Non-pigmented ciliary epithelial cell (primary cell): ENCODE results near the gene MACROH2A1.
A peak's percentile ranks its signal among the peaks of the same experiment; 100 is the strongest.

ENCODE experiments used
- DNase-seq: peaks from one replicate; pipeline ENCODE4 v3.0.0-alpha.2; 2010; ENCODE audit warnings: low read depth

Gene MACROH2A1

DNA sequence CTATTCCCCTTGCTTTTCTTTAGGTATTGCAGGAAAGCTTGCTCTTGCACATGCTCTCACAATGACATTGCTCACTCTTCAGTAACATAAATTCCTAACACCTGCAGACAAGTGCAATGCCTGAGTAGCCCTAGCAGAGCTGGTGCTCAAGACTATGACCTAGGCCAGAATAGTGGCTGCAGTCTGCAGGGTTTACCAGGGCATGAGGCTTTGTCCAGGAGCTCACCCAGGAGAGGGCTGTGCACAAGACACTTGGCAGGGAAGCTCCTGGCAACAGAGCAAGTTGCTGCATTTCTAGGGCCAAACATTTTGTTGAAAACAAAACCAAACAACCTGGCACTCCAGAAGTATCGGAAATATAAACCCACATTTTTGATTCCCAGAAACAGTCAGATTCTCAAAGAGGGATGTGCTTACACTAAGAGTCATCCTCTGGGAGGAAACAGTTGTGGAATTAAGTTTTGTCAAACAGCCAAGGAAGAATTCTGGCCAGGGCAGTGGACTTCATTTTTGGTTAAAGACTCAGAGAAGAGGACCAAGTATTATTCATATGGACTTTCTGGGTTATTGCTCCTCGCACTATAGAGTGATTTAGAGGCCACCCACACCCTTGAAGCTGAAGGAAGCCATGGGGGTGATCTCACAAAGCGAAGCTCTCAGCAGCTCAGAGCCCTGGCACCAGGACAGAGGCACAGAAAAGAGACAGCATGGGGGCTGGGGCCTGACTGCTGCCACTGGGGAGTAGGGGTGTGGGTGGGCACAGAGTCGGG lies 44.9 kb downstream of the MACROH2A1 start:
- peak; percentile 65 for DNase-seq

DNA sequence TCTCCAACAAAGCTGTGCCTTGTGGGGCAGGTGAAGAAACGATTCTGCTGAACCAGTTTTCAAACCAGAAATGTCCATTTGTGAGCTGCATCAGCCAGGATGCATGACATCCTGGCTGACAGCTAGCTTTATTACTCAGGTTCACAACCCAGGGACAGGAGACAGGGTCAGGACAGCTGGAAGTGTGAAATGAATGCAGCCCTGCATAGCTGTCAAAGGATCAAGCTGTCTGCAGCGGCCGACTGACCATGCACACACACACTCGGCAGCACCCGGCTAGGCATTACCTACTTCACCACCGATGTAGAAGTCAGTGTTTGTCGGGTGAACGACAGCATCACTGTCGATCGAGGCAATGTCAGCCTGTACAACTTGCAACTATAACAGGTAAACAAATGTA lies 48.5 kb downstream of the MACROH2A1 start:
- no peak for DNase-seq

DNA sequence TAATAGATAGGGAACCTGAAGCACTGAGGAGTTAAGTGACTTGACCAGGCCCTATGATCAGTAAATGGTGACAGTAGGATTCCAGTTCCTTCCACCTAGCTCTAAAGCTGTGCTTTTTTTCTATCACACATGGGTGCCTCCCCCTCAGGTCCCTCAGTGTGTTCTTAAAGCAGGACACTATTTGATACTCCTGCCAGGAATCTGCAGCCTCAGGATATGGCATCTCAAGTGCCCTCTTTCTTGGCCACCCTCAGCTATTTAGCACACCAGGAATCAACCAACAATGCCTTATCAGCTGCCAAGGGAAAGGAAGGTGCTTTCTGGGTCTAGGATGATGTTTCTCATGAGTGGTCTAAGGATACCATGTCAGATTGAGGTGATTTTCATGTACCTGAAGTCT lies 49.1 kb downstream of the MACROH2A1 start:
- no peak for DNase-seq

DNA sequence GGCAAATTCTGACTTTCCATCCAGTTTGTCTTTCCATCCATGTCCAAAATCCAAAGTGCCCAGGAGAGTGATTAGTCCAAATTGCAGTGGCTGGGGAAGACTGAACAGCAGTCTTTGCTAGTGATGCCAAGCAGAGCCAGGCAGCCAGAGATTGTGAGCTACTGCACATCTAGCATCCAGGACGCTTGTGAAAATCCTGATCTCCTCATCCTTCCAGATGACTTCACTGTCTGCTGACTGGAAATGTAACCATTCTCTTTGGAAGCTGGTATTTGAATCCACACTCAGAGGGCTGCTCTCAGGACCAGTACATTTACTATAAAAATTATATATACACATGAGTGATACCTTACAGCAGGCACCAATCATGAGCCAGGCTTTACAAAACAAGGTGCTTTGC lies 49.6 kb downstream of the MACROH2A1 start:
- no peak for DNase-seq

DNA sequence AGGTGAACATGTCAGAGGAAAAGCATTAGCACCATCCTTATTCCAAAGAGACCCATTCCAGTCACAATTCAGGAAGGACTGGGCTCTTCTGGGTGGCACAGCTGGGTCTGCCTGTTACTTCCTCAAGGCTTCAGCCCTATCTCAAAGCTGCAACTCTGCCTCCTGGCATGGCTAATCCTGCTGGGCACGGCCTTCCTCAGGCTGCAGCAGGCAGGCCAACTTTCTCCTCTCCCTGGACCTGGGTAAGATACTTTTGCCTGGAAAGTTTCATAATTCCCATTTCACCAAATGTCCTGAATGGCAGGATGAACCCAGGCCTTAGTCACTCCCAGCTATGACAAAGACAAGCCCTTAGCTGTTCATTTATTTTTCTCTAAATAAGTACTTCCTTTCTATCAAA lies 50.1 kb downstream of the MACROH2A1 start:
- no peak for DNase-seq

DNA sequence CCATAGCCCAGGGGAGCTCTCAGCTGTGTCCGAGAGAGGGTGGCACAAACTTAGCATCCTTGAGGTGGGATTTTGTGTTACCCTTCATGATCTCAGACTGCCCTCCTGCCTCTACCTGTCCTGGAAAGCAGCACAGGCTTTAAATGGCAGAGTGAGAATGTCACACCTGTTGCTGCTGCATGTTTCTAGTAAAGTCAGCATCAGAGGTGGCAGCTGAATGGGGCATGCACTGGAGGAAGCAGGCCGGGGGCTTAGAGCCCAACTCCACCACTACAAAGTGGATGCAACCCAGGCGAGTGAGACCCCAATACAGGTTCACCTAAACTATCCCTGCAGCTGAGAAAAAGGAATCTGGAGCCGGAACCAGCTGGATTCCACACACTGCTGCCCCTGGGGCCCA lies 51.6 kb downstream of the MACROH2A1 start:
- no peak for DNase-seq

DNA sequence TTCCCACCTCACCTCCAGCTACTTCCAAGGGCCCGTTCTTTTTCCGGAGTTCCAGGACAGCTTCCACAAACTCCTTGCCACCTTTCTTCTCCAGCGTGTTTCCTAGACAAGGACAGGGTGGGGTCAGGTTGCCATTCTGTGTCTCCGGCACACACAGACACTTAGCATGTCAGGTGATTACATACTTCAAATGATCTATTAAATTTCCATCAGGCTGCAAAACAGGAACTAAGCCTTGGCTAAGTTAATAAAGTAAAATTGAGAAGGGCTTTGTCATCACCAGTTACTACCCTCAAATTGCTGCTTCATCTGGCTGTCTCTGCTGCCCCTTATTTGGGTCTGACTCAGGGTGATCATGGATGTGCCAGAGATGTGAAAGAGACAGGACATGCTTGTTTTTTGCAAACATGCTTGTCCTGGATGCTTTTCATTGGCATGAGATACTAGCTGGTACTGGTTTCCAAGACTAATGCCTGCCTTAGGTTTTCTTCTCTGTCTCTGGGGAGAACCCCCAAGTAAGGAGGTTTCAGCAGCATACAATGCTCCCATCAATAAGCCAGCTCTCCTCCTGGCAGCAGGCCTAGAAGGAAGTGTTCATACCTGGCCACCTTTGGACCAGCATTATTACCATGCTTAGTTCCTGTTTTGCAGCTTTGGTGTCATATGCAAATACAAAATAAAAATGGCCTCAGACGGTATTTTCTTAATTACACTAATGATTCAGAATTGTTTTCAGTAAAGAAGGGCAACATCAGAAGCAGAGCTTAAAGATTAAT lies 52.9 kb downstream of the MACROH2A1 start:
- DNase-seq, result no peak

DNA sequence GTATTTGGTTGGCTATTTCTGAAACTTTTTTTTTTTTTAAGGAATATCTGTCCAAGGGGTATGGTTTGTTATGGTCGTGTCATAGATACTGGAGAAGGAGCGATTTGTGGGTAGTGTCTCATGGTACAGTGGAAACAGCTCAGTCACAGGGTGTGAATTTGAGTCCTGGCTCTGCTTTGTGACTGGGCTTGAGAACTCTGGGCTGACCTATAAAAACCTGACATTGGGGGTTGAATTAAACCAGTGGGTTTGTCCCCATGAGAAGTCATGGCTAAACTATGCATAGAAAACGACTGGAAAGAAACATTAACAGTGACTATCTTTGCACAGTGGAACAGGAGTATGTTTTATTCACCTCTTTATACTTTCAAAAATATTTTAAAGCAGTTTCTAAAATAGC lies 54.7 kb downstream of the MACROH2A1 start:
- DNase-seq, result no peak

DNA sequence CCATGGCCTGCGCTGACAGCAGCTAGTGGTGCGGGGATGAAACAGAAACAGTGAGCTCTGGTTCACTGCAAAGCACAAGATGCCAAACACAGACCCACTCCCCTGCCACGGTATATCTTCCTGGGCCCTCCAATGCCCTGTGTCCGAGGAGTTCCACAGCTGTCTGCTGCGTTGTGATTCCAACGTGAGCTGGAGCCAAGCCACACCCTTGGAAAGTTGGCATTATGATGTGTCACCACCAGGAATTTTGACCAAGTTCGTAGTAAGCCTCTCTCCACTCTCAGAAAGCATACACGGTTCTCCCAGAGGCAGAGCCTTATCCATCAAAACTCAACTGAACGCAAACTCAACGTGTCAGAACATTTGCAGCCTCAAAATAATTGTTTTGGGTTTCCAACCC lies 55.6 kb downstream of the MACROH2A1 start:
- no peak for DNase-seq

DNA sequence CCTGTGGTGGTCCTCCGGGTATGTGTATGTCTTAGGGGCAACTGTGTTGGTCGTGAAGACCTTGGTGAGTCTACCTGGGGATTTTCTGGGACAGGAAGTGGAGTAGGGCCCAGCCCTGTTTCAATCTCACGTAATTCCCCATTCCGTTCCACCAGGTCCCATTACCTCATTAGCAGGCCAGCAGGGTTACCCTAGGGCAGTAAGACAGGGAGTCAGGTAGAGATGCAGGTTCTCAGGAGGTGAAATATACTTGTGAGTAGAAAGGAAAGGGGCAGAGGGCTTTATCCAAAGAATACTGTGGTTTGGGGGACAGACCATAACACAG lies 56.5 kb downstream of the MACROH2A1 start:
- DNase-seq, result no peak

DNA sequence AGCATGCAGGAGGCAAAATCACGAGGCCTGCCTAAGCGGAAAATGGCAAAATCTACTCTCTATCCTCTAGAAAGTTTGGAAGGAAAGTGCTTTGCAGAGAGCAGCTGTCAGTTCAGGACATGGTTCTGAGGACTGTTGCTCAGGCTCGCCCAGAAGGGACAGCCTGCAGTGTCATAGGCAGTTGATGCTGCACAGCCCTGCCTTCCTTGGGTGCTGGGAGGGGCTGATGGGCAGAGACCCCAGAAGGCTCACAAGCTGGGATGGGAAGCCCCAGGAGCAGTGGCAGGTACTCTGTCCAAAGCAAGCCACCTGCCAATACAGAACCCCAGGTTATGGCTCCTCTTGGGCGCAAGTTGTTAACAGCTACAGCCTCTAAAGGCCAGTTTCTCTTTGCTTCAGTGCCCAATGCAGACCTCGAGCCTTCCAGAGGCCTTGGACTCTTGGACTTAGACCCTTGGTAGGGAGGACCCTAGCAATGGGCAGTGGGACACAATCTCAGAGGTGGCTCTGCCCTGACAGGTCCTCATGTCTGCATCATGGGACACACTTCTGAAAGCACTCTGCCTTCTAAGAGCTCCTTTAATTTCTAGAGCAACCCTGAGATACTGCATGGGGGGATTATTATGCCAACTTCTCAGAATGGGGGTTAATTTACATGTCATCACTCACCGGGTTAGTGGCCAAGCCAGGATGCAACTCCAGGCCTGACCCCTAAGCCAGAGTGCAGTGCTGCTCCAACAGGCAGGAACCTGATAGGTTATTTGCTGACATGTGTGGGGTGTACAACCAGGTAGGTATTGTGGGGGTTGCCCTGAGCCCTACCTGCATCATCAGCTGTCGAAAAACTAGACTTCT lies 57.1 kb downstream of the MACROH2A1 start:
- DNase-seq, result no peak

DNA sequence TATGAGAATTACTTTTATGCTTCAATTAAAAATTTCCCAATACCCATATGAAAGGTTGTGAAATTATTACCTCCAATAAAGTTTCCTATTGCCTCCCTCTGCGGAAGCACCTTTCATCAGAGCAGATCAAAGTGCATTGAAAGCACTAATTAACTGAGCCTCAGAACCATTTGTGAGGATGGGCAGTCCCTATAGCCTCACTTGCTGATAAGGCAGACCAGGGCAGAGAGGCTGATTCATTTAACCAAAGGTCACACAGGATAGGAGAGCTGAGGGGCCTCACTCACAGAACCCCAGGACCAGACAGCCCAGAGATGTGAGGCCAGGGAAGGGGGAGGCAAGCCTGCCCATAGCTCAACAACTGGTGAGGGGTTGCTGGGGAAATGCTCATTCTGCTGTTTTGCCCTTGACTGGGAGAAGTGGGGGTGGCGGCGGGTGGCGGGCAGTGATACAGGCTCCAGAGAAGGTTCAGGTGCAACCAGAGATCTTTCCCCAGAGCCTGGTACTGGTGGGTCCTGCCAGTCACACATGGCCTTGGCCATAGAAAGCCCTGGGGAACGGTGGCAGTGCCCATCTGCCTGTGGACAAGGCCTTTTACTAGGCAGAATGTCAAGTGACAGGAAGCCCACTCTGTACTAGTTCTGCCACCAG lies 57.9 kb downstream of the MACROH2A1 start:
- DNase-seq, result no peak

DNA sequence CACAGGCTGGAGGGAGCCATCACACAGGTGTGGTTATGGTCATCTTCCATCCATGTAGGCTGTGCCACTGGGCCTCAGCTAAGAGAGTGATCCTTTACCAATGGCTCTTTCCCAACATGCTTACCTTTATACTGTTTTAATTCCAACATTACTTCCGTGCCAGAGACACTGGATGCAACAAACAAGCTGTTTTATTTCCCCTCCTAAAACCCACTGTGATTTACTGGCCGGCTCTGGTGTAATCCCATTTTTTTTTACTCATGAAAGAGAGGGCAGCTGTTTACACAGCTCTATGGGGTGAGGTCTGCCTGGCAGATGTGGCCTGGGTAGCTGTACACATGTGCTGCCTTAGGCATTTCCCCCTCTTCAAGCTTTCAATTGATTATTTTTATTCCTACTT lies 58.5 kb downstream of the MACROH2A1 start:
- DNase-seq, result no peak

DNA sequence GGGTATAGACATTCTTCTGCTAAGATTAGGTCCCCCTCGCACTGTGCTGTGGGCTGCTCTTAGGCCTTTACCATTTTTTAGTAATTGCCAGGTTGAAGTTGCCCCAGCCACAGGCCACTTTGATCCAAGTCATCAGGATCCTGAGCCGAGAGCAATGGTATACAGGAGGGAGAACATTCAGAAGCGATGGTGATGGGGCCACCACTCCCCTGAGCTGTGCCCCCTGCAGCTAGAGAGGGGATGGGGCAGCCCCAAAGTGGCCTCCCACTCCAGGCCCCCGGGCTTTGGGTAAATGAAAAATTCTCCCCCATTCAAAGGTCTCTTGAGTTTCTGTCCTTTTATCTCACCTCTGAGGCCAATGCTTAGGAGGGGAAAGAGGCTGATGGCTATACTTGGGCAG lies 59.4 kb downstream of the MACROH2A1 start:
- no peak for DNase-seq

DNA sequence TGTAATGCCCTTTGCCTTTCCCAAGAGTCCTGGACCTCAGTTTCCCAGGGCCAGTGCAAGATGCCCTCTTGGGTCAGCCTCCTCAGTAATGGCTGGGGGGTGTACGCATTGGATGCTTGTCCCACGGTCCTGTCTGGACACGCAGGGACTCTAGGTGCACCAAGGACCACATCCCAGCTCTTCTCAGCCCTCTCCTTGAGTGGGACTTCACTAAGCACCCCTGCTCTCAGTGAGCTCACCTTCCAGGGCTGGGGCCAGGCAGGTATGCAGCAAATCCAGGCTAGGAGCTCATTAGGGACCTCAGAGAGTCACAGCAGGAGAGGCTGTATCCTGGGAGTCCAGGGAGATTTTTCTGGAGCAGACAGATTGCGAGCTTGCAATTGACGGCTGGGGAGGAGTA lies 59.8 kb downstream of the MACROH2A1 start:
- no peak for DNase-seq

DNA sequence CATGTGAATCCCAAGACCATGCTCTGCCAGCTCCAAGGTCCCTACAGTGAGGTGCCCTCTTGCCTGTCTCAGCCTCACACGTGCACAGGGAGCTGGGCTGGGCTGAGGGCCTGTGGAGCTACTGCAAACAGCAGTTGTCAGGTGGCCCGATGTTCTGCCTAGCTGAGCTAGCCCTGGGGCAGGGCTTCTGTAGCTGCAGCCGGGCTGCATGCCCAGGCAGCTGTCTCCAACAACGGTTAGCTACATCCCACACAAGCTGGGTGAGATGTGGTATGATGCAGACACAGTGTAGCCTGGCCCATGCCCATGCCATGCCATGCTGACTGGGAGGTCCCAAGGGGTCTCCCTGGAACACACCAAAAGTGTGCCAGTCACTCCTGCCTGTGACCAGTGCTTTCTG lies 62.0 kb downstream of the MACROH2A1 start:
- DNase-seq, result no peak

DNA sequence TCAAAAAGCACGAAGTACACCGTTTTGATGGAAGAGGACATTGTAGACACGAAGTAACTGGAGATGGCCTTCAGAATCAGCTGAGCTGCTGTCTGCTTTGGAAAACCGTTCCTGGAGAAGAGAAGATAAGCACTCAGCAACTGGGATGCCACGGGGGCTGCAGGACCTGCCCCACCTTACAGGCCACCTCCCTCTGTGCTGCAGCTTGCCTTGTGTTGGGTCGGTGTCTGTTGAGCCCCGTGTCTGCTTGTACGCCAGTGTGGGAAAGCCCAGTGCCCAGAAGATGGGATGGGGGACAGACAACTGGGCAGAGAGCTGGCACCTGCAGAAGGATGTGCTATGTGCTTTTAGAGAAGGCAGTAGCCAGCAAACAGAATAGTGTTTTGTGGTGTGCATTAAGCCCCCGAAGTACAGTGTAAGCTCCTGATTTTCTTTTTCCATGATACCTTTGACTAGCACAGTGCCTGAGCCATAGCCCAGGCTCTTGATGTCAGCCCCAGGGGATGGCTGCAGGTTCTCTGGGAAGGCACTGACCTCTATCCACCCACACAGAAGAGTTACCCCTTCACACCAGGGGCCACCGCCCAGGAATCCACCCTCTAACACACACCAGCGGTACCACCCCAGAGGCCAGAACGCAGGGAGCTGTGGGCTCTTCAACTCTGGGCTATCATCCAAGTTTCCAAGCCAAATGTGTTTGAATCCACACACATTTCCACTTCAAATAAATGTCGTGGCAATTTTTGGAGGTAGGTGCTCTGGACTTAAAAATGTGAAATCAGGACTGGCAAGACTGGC lies 63.8 kb downstream of the MACROH2A1 start:
- no peak for DNase-seq

DNA sequence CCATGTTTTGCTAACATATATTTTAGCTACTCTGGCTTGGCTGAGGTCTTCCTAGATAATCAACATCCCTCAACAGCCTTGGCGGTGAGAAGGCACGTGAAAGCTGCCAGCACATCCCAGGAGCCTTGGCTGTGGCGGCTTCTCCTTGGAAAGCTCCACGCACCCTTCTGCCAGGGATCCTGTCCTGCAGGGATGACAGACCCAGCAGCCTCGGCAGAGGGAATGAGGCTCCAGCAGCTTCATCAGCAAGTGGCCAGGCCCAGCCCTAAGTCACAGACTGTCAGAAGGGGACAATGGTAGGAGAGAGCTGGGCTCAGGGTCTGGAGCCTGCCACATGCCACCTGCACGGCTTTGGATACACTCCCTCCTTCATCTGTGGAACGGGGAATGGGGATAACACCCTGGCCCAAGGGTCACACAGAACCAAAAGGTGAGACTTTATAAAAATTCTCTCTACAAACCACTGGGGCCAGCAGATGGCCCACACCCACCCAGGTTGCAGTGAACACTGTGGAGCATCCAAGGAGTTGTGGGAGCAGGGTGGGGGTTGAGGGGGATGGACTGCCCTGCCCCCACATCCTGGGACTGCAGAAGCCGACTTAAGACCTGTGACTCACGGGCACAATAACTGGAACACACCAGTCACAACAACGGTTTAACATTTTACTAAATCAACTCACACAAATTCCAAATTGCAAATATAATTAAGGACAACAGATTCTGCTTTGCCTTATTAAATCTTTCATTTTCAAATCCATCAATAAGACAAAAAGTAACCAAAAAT lies 65.1 kb downstream of the MACROH2A1 start:
- DNase-seq, result no peak

DNA sequence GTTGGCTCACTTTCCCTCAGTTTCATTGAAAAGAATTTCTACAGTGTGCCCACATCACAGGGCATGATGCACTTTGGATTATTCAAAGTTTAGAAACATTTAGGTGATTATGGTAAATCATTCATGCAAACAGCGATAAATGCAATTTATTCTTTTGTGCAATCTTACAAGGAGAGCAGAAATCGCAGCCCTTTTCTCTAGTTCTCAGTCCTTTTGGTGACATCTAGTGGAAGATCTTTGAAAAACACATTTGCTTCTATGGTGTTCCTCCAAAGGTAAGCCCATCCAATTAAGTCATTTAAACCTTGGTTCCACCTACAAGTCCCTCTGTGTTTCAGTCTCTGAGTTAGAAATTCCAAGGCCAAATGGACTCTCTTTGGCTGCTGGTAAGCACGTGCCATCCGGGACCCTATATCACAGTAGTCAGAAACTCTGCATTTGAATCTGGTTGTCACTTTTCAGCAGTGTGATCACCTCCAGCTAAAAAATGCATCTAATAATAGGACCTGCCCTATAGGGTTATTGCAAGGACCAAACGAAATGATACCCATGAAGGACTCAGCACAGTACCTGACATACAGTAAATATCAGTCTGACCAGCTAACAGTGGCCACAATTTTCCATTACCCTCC lies 66.4 kb downstream of the MACROH2A1 start:
- peak; percentile 35 for DNase-seq

DNA sequence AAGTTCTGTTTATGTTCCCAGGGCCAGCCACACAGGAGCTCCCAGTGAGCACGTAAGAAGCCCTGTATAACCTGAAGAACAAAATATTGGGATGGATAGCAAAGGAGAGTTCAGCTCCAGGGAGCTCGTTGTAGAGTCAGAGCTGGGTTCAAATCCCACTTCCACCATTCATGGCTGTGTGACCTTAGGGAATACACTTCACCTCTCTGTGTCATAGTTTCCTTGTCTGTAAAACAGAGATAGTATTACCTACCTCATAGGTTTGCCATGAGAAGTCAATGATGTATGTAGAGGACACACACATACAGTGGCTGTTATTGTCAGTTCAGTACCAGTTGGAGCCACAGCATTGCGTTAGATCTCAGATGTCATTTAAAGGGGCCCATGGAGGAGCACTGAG lies 67.4 kb downstream of the MACROH2A1 start:
- no peak for DNase-seq
